DND-41 (cell line): Measurements from ENCODE around the gene TEN1.

ENCODE experiments used
- EZH2 ChIP-seq: IDR thresholded peaks from 3 replicates; pipeline ENCODE4 v1.6.1; 2012; ENCODE audit warnings: borderline replicate concordance, low read depth, mild to moderate bottlenecking, moderate library complexity, low read length, inconsistent platforms; ENCODE audit not compliant: severe bottlenecking
- TF ChIP-seq, protein P1 (sequence below): IDR thresholded peaks from 2 replicates; pipeline ENCODE4 v1.5.1; 2012; ENCODE audit warnings: borderline replicate concordance, low read length, moderate library complexity, mild to moderate bottlenecking; ENCODE audit not compliant: poor library complexity, severe bottlenecking; ENCODE audit errors: extremely low read depth

DNA sequence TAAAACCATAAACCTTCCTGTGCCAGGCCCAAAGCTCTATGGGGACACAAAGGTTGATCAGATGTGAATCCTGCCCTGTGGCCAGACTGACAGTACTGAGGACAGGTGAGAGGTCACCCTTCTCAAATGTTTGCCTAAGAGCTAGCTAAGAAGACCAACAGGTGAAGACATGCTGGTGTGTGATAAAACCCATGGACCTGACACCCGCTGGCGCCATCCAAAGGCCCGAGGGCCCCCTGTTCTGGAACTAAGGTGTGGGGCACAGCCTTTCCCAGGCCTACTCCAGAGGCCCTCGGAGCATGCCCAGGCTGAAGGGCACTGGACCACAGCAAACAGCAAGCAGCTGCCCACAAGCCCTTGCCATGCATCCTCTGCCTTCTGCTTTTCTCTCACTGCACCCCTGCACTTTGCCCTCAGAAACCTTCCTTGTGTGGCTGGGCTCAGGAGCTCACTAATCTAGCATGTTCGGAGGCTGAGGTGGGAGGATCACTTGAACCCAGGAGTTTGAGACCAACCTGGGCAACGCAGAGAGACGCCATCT, 16.4 kb downstream of the TEN1 start:
- TF ChIP-seq, protein P1, sequence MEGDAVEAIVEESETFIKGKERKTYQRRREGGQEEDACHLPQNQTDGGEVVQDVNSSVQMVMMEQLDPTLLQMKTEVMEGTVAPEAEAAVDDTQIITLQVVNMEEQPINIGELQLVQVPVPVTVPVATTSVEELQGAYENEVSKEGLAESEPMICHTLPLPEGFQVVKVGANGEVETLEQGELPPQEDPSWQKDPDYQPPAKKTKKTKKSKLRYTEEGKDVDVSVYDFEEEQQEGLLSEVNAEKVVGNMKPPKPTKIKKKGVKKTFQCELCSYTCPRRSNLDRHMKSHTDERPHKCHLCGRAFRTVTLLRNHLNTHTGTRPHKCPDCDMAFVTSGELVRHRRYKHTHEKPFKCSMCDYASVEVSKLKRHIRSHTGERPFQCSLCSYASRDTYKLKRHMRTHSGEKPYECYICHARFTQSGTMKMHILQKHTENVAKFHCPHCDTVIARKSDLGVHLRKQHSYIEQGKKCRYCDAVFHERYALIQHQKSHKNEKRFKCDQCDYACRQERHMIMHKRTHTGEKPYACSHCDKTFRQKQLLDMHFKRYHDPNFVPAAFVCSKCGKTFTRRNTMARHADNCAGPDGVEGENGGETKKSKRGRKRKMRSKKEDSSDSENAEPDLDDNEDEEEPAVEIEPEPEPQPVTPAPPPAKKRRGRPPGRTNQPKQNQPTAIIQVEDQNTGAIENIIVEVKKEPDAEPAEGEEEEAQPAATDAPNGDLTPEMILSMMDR = no peak
- TF ChIP-seq EZH2 = no peak
